Measurements from ENCODE around the gene ZSCAN12.
"Not testable (repeated sequence)": the region's sequence is repeated elsewhere in the genome, so short reads cannot be mapped to it uniquely, and the experiment has no call there.

Gene ZSCAN12

GRCh38 chr6:28399350-28400121 lies at the start of gene ZSCAN12:
Gene ZSCAN12 (minus strand): TSS chr6:28399747. CDS start chr6:28398405, 1,342 bp downstream.
- no peak for DNase-seq

- DNase-seq = no peak
Measured at GRCh38 chr6:28449056-28449455, 49.5 kb upstream of the ZSCAN12 start.

GRCh38 chr6:28447512-28447906 lies 48.0 kb upstream of the ZSCAN12 start:
- DNase-seq = not testable (repeated sequence)

DNA sequence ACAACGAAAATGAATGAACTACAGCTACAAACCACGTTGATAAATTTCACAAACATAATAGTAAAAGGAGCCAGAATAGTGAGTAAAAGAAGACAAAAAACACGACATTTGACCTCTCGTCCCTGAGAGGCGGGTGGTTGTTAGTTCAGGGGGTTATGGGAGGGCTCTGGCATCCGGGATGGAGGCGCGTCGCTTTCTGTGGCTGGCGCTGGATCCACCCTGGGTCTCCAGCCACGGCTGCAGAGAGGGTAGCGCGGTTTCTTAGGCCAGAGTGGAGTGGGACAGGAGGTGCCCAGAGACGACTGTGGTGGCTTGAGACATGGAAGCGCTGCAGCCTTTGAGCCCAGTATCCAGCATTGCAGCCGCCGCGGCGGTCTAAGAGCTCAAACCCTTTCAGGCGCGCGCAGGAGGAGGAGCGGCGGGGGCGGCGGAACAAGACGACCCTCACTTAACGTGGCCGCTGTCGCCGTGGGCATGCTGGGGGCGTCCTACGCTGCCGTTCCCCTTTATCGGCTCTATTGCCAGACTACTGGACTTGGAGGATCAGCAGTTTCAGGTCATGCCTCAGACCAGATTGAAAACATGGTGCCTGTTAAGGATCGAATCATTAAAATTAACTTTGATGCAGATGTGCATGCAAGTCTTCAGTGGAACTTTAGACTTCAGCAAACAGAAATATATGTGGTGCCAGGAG lies 47.4 kb upstream of the ZSCAN12 start:
- DNase-seq = no peak

GRCh38 chr6:28444759-28445158 lies 45.2 kb upstream of the ZSCAN12 start:
- not testable (repeated sequence) for DNase-seq

- DNase-seq = peak in 1 of 2 experiments; percentile 65
Measured at GRCh38 chr6:28443112-28443773, 43.7 kb upstream of the ZSCAN12 start, which contains the start of gene ZSCAN23. Gene ZSCAN23 (minus strand): TSS chr6:28443491. CDS start chr6:28436266, 7,225 bp downstream.

- no peak for DNase-seq
Measured at GRCh38 chr6:28442586-28442985, 43.0 kb upstream of the ZSCAN12 start.

- no peak for DNase-seq
Measured at GRCh38 chr6:28436404-28436803, 36.9 kb upstream of the ZSCAN12 start.

DNA sequence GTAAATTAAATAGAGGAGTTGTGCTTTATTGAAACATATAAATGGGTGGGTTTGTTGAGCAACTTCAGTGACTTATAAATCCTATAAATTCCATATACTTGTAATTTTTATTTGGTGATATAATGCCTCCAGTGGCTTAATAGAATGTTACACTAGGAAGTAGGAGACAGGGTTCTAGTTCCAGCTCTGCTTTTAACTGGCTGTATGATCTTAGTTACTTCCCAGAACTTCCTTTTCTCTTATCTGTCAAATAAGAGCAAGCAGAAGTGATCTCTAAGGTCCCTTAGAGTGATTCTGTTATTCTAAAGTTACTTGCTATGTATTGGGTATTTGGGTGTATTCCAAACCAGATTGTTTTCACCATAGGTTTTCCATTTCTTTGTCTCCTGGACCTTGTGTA lies 33.6 kb upstream of the ZSCAN12 start:
- DNase-seq = no peak

- DNase-seq = no peak
Measured at GRCh38 chr6:28429781-28430180, 30.2 kb upstream of the ZSCAN12 start.

DNA sequence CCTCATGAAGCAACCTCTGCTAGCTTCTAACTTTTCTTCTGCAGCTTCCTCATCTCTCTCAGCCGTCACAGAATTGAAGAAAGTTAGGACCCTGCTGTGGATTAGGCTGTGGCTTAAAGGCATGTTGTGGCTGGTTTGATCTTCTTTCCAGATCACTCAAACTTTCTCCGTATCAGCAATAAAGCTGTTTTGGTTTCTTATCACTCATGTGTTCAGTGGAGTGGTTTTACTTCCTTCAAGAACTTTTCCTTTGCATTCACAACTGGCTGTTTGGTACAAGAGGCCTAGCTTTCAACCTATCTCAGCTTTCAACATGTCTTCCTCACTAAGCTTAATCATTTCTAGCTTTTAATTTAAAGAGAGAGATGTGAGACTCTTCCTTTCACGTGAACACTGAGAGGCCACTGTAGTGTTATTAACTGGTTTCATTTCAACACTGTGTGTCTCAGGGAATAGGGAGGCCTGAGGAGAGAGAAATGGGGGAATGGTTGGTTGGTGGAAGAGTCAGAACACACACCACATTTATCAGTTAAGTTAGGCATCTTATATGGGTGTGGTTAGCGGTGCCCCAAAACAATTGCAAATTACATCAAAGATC lies 26.5 kb upstream of the ZSCAN12 start:
- DNase-seq = no peak

GRCh38 chr6:28424163-28424562 lies 24.6 kb upstream of the ZSCAN12 start:
- DNase-seq = no peak

- no peak for DNase-seq
Measured at GRCh38 chr6:28423546-28423945, 24.0 kb upstream of the ZSCAN12 start.

DNA sequence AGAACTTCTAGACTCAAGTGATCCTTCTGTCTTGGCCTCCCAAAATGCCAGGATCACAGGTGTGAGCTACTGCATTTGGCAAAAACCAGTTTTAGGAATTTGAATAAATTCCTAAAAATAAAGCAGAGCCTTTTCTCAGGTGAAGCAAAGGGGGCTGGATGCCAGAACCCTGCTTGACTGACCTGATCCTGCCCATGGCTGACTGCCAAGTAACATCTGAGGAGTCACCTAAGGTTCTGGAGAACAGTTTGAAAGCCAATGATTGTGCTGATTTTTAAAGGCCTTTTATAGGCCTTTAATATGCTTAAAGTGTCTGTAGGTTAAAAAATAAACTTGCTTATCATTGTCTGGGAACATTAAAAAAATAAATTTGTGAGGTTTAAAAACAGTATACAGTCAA lies 14.1 kb upstream of the ZSCAN12 start:
- no peak for DNase-seq

GRCh38 chr6:28410767-28411166 lies 11.2 kb upstream of the ZSCAN12 start:
- no peak for DNase-seq

- DNase-seq = no peak
Measured at GRCh38 chr6:28408076-28408802, 8.7 kb upstream of the ZSCAN12 start.

GRCh38 chr6:28407401-28407800 lies 7.9 kb upstream of the ZSCAN12 start:
- no peak for DNase-seq

GRCh38 chr6:28403923-28404322 lies 4.4 kb upstream of the ZSCAN12 start:
- not testable (repeated sequence) for DNase-seq

GRCh38 chr6:28402197-28402596 lies 2.6 kb upstream of the ZSCAN12 start:
- no peak for DNase-seq

GRCh38 chr6:28401172-28401571 lies 1.6 kb upstream of the ZSCAN12 start:
- no peak for DNase-seq

DNA sequence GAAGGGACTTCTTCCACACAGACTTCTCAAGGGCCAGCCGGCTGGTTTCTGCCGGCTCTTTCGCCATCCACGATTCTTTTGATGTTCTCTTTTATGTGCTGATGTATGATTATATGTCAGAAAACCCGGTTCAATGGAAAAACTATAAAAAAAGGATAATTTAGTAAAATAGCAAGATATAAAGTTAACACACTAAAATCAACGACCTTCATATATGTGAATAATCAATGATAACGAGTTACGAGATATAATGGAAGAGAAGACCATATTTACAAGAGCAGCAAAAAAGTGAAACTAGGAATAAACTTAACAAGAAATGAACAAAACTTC lies 540 bp upstream of the ZSCAN12 start:
- DNase-seq = no peak

- no peak for DNase-seq
Measured at GRCh38 chr6:28395918-28396317, 3.6 kb downstream of the ZSCAN12 start.
